MM.1S (cell line): ENCODE results near the gene PELI3.
A peak's percentile ranks its signal among the peaks of the same experiment; 100 is the strongest.

ENCODE experiments used
- DNase-seq: peaks from one replicate; pipeline ENCODE4 v3.0.0-alpha.2; 2015
- H2AFZ ChIP-seq: fragments of 300-600 bp; sonication (generic); 2 replicates; pipeline ENCODE4 v1.6.0; 2016; ENCODE audit warnings: antibody characterized with exemption, low read length
- H3F3A ChIP-seq: fragments of 300-600 bp; sonication (generic); 2 replicates; pipeline ENCODE4 v1.6.1; 2016; ENCODE audit warnings: mild to moderate bottlenecking, antibody characterized with exemption, low read length, moderate library complexity, mixed read lengths; ENCODE audit not compliant: insufficient read depth
- H3K27ac ChIP-seq: fragments of 300-600 bp; sonication (generic); 2 replicates; pipeline ENCODE4 v1.5.1; 2016; ENCODE audit warnings: mild to moderate bottlenecking, low read length
- H3K27me3 ChIP-seq: fragments of 300-600 bp; sonication (generic); replicated peaks from 2 replicates; pipeline ENCODE4 v1.6.0; 2016; ENCODE audit warnings: low read length; ENCODE audit not compliant: insufficient read depth
- H3K36me3 ChIP-seq: fragments of 300-600 bp; sonication (generic); replicated peaks from 2 replicates; pipeline ENCODE4 v1.6.1; 2016; ENCODE audit warnings: mild to moderate bottlenecking, low read length, mixed read lengths; ENCODE audit not compliant: insufficient read depth
- H3K4me1 ChIP-seq: fragments of 300-600 bp; sonication (generic); 2 replicates; pipeline ENCODE4 v1.6.1; 2016; ENCODE audit warnings: low read length, mixed read lengths
- H3K4me2 ChIP-seq: fragments of 300-600 bp; sonication (generic); 2 replicates; pipeline ENCODE4 v1.6.0; 2016; ENCODE audit warnings: low read depth, low read length
- H3K4me3 ChIP-seq: fragments of 300-600 bp; sonication (generic); 2 replicates; pipeline ENCODE4 v1.5.1; 2016; ENCODE audit warnings: low read length, mixed read lengths
- H3K79me2 ChIP-seq: fragments of 300-600 bp; sonication (generic); 2 replicates; pipeline ENCODE4 v1.6.1; 2016; ENCODE audit warnings: mixed run types, low read length, mixed read lengths
- H3K9ac ChIP-seq: fragments of 300-600 bp; sonication (generic); 2 replicates; pipeline ENCODE4 v1.6.1; 2016; ENCODE audit warnings: low read length, mixed read lengths
- H3K9me2 ChIP-seq: fragments of 300-600 bp; sonication (generic); replicated peaks from 2 replicates; pipeline ENCODE4 v1.6.1; 2016; ENCODE audit warnings: mild to moderate bottlenecking, low read length, mixed read lengths; ENCODE audit not compliant: insufficient read depth
- H3K9me3 ChIP-seq: fragments of 300-600 bp; sonication (generic); replicated peaks from 2 replicates; pipeline ENCODE4 v1.6.1; 2016; ENCODE audit warnings: mild to moderate bottlenecking, low read length, mixed read lengths; ENCODE audit not compliant: insufficient read depth
- H4K20me1 ChIP-seq: fragments of 300-600 bp; sonication (generic); 2 replicates; pipeline ENCODE4 v1.6.1; 2016; ENCODE audit warnings: mild to moderate bottlenecking, low read length, moderate library complexity, mixed read lengths; ENCODE audit not compliant: insufficient read depth
- EZH2 ChIP-seq: fragments of 300-600 bp; sonication (generic); optimal IDR thresholded peaks from 2 replicates; pipeline ENCODE3; 2017; ENCODE audit warnings: low read depth, mild to moderate bottlenecking, antibody characterized with exemption, low read length, mixed read lengths
- EZH2phosphoT487 ChIP-seq: fragments of 300-600 bp; sonication (generic); IDR thresholded peaks from 2 replicates; pipeline ENCODE4 v1.6.1; 2018; ENCODE audit warnings: antibody characterized with exemption, low read length
- TF ChIP-seq, protein P1 (sequence below): fragments of 300-600 bp; sonication (generic); IDR thresholded peaks from 2 replicates; pipeline ENCODE4 v1.5.1; 2016; ENCODE audit warnings: antibody characterized with exemption, low read length, mixed read lengths

PELI3 gene

DNA sequence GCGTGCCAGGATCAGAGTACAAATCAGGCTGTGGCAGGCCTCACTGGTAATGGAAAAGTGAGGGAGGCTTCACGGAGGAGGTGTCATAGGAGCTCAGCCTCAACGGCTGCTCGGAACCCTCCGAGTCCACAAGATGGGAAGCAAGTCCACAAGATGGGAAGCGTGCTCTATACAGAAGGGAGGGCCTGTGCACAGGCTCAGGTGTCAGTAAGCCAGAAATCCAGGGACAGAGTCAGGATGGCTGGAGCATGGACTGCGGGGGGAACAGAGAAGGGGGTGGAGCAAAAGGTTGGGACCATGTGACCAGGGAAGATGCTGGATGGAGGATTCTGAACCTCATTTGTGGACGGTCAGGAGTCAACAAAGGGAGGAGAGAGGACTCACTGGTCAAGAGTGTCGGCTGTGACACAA, 10.1 kb downstream of the PELI3 start:
- no peak overlapping the region for H3K27ac ChIP-seq
- no peaks in the 10 kb centered on the region for H3K27me3 ChIP-seq
- no peak overlapping the region for H2AFZ ChIP-seq
- no peak overlapping the region for H3K4me2 ChIP-seq
- no peaks in the 10 kb centered on the region for H3K4me1 ChIP-seq
- H3K4me3 ChIP-seq, result no peak overlapping the region
- H3F3A ChIP-seq, result no peaks in the 10 kb centered on the region
- peaks cover 25% of the 10 kb centered on the region for H3K79me2 ChIP-seq
- no peak overlapping the region for H3K9ac ChIP-seq
- H3K9me2 ChIP-seq, result no peaks in the 10 kb centered on the region
- 0 out of 2 replicates have a peak, but pooled peaks cover 3% of the 10 kb centered on the region for H4K20me1 ChIP-seq
- H3K9me3 ChIP-seq, result no peaks in the 10 kb centered on the region
- no peak for TF ChIP-seq EZH2phosphoT487
- TF ChIP-seq, protein P1, sequence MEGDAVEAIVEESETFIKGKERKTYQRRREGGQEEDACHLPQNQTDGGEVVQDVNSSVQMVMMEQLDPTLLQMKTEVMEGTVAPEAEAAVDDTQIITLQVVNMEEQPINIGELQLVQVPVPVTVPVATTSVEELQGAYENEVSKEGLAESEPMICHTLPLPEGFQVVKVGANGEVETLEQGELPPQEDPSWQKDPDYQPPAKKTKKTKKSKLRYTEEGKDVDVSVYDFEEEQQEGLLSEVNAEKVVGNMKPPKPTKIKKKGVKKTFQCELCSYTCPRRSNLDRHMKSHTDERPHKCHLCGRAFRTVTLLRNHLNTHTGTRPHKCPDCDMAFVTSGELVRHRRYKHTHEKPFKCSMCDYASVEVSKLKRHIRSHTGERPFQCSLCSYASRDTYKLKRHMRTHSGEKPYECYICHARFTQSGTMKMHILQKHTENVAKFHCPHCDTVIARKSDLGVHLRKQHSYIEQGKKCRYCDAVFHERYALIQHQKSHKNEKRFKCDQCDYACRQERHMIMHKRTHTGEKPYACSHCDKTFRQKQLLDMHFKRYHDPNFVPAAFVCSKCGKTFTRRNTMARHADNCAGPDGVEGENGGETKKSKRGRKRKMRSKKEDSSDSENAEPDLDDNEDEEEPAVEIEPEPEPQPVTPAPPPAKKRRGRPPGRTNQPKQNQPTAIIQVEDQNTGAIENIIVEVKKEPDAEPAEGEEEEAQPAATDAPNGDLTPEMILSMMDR, result no peak
- H3K36me3 ChIP-seq, result no peaks in the 10 kb centered on the region
- DNase-seq, result no peak

DNA sequence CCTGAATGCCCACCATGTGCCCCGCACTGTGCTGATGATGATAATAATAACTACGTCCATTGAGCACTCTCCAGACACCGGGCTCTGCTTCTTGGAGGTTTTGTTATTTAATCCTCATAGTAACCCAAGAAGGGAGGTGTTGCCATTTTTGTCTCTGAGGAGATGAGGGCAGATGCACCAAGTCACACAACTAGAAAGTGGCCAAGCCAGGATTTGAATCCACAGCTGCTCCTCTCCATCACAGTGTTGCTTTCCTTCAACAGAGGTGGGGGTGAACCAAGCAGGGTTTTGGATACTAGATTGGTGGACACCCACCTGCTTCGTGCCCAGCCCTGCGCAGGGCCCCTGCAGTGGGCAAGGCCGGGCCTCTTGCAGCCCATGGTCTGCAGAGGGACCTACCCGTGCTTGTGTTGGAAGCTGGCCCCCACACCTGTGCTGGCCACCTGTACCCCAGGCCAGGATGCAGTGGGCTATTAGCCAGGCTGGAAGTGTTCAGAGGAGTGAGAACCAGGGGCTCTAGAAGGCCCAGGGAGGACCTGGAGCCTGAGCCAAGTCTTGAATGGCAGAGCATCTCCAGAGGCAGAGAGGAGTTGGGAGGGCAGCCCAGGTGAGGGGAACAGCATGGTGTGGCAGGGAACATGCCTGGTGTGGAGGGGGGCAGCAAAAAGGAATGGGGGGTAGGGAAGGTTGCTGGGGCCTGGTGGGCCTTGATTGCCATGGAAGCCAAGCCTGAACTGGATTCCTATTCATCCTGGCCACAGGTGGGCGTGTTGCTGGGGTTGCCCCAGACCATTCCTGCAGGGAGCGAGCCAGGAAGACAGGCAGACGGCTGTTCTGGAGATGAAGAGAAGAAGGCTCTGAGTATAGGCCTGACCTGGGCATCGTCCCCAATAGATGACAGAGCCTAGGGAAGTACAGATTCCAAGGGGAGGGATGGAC, 10.8 kb downstream of the PELI3 start:
- Histone ChIP-seq H3K27me3 (no peaks in the 10 kb centered on the region), H3K79me2 (peaks cover 30% of the 10 kb centered on the region), H3K9me2 (no peaks in the 10 kb centered on the region), H4K20me1 (0 out of 2 replicates have a peak, but pooled peaks cover 3% of the 10 kb centered on the region), H3K9ac (no peak overlapping the region), H3K36me3 (no peaks in the 10 kb centered on the region), H3K4me1 (no peaks in the 10 kb centered on the region), H2AFZ (no peak overlapping the region), H3K9me3 (no peaks in the 10 kb centered on the region), H3K4me3 (no peak overlapping the region), H3K27ac (no peak overlapping the region), H3F3A (no peaks in the 10 kb centered on the region), H3K4me2 (no peak overlapping the region)
- DNase-seq, result no peak
- TF ChIP-seq EZH2phosphoT487 (no peak), EZH2 (no peak)
- TF ChIP-seq, protein P1, result no peak

DNA sequence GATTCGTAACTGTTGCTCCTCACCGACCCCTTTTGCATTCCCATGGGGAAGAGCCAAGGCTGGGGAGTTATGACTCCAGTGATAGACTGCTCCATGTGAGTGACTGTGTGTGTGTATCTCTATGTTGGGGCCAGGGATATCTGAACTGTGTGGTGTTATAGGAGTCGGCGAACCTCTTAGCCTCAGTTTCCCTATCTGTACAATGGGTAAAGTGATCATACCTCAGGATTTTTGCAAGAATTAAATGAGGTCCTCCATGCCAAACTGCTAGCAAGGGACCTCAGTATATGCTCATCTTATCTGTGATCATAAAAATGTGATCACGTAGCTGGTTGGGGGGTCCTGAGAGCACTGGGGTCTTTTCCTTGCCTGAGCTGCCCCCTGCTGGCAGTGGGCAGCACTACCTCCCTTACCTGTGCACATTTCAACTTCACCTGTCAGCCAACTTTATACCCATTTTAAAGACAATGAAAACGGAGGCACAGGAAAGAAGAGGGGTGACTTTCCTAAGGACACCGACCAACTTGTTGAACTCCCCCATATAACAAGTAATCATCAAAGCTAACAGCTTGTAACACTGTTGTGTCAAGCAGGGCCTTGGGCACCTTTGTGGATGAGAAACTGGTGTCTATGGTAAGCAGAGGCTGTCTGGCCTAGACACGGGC, 12.2 kb downstream of the PELI3 start:
- no peaks in the 10 kb centered on the region for H3F3A ChIP-seq
- H3K4me3 ChIP-seq, result peak overlapping the region; percentile 99
- H2AFZ ChIP-seq, result peak overlapping the region; percentile 81; the same call in 1 of the 2 replicates
- H3K4me1 ChIP-seq, result no peaks in the 10 kb centered on the region
- peaks cover 30% of the 10 kb centered on the region for H3K79me2 ChIP-seq
- no peak for TF ChIP-seq EZH2phosphoT487
- TF ChIP-seq, protein P1, result peak; percentile 95
- peak overlapping the region; percentile 86 for H3K4me2 ChIP-seq
- no peaks in the 10 kb centered on the region for H3K36me3 ChIP-seq
- H3K9me3 ChIP-seq, result no peaks in the 10 kb centered on the region
- peak overlapping the region; percentile 99 for H3K9ac ChIP-seq
- H3K27me3 ChIP-seq, result no peaks in the 10 kb centered on the region
- DNase-seq, result peak; percentile 30
- peak overlapping the region; percentile 69; the same call in 1 of the 2 replicates for H3K27ac ChIP-seq
- H4K20me1 ChIP-seq, result 0 out of 2 replicates have a peak, but pooled peaks cover 3% of the 10 kb centered on the region
- no peaks in the 10 kb centered on the region for H3K9me2 ChIP-seq
